Type B pancreatic cell (in vitro differentiated cells): ENCODE results near the gene CDIPT. TPM values are rescaled to one million over a fixed set of nuclear protein-coding genes. Genes with fewer than 3 reads are reported as not detected.
"Not testable (repeated sequence)": the region's sequence is repeated elsewhere in the genome, so short reads cannot be mapped to it uniquely, and the experiment has no call there.

ENCODE experiments used
- DNase-seq: peaks from one replicate; pipeline ENCODE4 v3.0.0; 2021; ENCODE audit warnings: mixed read lengths; ENCODE audit not compliant: unreplicated experiment; ENCODE audit errors: extremely low spot score
- H3K27ac Mint-ChIP-seq: 2 replicates; pipeline ENCODE4 v1.8.0; 2021; ENCODE audit warnings: mild to moderate bottlenecking, mixed read lengths
- H3K27me3 Mint-ChIP-seq: 2 replicates; pipeline ENCODE4 v1.8.0; 2021; ENCODE audit warnings: mixed read lengths
- H3K36me3 Mint-ChIP-seq: 2 replicates; pipeline ENCODE4 v1.8.0; 2021; ENCODE audit warnings: mixed read lengths
- H3K4me1 Mint-ChIP-seq: one replicate; pipeline ENCODE4 v1.8.0; 2021; ENCODE audit warnings: mixed read lengths; ENCODE audit not compliant: unreplicated experiment
- H3K4me3 Mint-ChIP-seq: 2 replicates; pipeline ENCODE4 v1.8.0; 2021; ENCODE audit warnings: mild to moderate bottlenecking, mixed read lengths
- H3K9me3 Mint-ChIP-seq: 2 replicates; pipeline ENCODE4 v1.8.0; 2021; ENCODE audit warnings: mixed read lengths
- CTCF ChIP-seq: fragments of 200-600 bp; sonication (generic); conservative IDR thresholded peaks from 2 replicates; pipeline ENCODE4 v1.5.0; 2021; ENCODE audit warnings: antibody characterized with exemption, mild to moderate bottlenecking
- total RNA-seq: library from RNA; stranded (reverse); gene quantifications from 2 replicates; pipeline ENCODE4 v1.2.1, GENCODE V29; 2021; ENCODE audit warnings: low replicate concordance

CDIPT gene
- total RNA-seq, 1 donor from 2014 or later: 58.0 TPM

- no peak overlapping the region for H3K4me3 Mint-ChIP-seq
- DNase-seq: no peak
- no peaks in the 10 kb centered on the region for H3K27me3 Mint-ChIP-seq
- H3K9me3 Mint-ChIP-seq: no peaks in the 10 kb centered on the region
- no peak for TF ChIP-seq CTCF
- no peaks in the 10 kb centered on the region for H3K36me3 Mint-ChIP-seq
- no peaks in the 10 kb centered on the region for H3K4me1 Mint-ChIP-seq
- H3K27ac Mint-ChIP-seq: no peak overlapping the region
Observed at GRCh38 chr16:29834079-29834478, 28.9 kb downstream of the CDIPT start.

- H3K9me3 Mint-ChIP-seq, DNase-seq, H3K27ac Mint-ChIP-seq, H3K36me3 Mint-ChIP-seq, H3K4me1 Mint-ChIP-seq, H3K4me3 Mint-ChIP-seq, H3K27me3 Mint-ChIP-seq: not testable (repeated sequence)
Observed at GRCh38 chr16:29833219-29833618, 29.8 kb downstream of the CDIPT start.

GRCh38 chr16:29831490-29831889, 31.5 kb downstream of the CDIPT start:
- Mint-ChIP-seq H3K9me3 (no peaks in the 10 kb centered on the region), H3K27ac (no peak overlapping the region), H3K27me3 (no peaks in the 10 kb centered on the region), H3K4me1 (no peaks in the 10 kb centered on the region), H3K36me3 (no peaks in the 10 kb centered on the region), H3K4me3 (no peak overlapping the region)
- no peak for TF ChIP-seq CTCF
- DNase-seq: no peak

- no peak for TF ChIP-seq CTCF
- Mint-ChIP-seq H3K27me3 (no peaks in the 10 kb centered on the region), H3K4me1 (no peaks in the 10 kb centered on the region), H3K36me3 (no peaks in the 10 kb centered on the region), H3K27ac (no peak overlapping the region), H3K9me3 (no peaks in the 10 kb centered on the region), H3K4me3 (no peak overlapping the region)
- no peak for DNase-seq
Observed at GRCh38 chr16:29830774-29831173, 32.3 kb downstream of the CDIPT start.

- no peak for TF ChIP-seq CTCF
- Mint-ChIP-seq H3K9me3 (no peaks in the 10 kb centered on the region), H3K27ac (no peak overlapping the region), H3K4me1 (peaks cover 10% of the 10 kb centered on the region), H3K27me3 (no peaks in the 10 kb centered on the region), H3K4me3 (no peak overlapping the region), H3K36me3 (no peaks in the 10 kb centered on the region)
- DNase-seq: no peak
Observed at GRCh38 chr16:29826342-29826695, 36.7 kb downstream of the CDIPT start.

- Mint-ChIP-seq H3K4me3 (no peak overlapping the region), H3K4me1 (peaks cover 15% of the 10 kb centered on the region)
Observed at GRCh38 chr16:29825145-29826044, 37.6 kb downstream of the CDIPT start.

More at GRCh38 chr16:29825145-29826044, 37.6 kb downstream of the CDIPT start:
- Mint-ChIP-seq H3K9me3 (no peaks in the 10 kb centered on the region), H3K27ac (peak overlapping the region; percentile 66), H3K36me3 (no peaks in the 10 kb centered on the region), H3K27me3 (no peaks in the 10 kb centered on the region)
- no peak for TF ChIP-seq CTCF
- DNase-seq: no peak
